SU-DHL-6 (cell line): ENCODE measurements around the gene ECHS1.

Experiments
- H2AFZ ChIP-seq: fragments of 200-600 bp; sonication (generic); 2 replicates; pipeline ENCODE4 v1.6.1; 2014; ENCODE audit warnings: low read depth, mild to moderate bottlenecking, moderate library complexity, mixed read lengths, antibody characterized with exemption, low read length; ENCODE audit not compliant: severe bottlenecking
- H3F3A ChIP-seq: fragments of 200-600 bp; shearing (Covaris generic); 2 replicates; pipeline ENCODE4 v1.6.0; 2016; ENCODE audit warnings: antibody characterized with exemption, mild to moderate bottlenecking; ENCODE audit not compliant: insufficient read depth
- H3K27ac ChIP-seq: fragments of 200-600 bp; sonication (generic); 2 replicates; pipeline ENCODE4 v1.5.1; 2016; ENCODE audit warnings: low read depth, mild to moderate bottlenecking, low read length, moderate library complexity, mixed read lengths
- H3K27me3 ChIP-seq: fragments of 200-600 bp; sonication (generic), shearing (Covaris generic); 2 replicates; pipeline ENCODE4 v1.6.0; 2014; ENCODE audit warnings: mild to moderate bottlenecking, low read length
- H3K36me3 ChIP-seq: fragments of 200-600 bp; sonication (generic); 2 replicates; pipeline ENCODE4 v1.6.1; 2014; ENCODE audit warnings: mild to moderate bottlenecking, low read length, mixed read lengths
- H3K4me2 ChIP-seq: fragments of 300-600, 200-600 bp; shearing (Covaris generic), sonication (generic); 2 replicates; pipeline ENCODE4 v1.6.0; 2014; ENCODE audit warnings: low read length, low read depth, mild to moderate bottlenecking; ENCODE audit not compliant: poor library complexity, severe bottlenecking
- H3K4me3 ChIP-seq: fragments of 200-600 bp; sonication (generic); 2 replicates; pipeline ENCODE4 v1.5.1; 2014; ENCODE audit warnings: antibody characterized with exemption, low read length, mild to moderate bottlenecking, mixed read lengths; ENCODE audit not compliant: insufficient read depth, poor library complexity, severe bottlenecking
- H3K79me2 ChIP-seq: fragments of 200-600 bp; sonication (generic); 2 replicates; pipeline ENCODE4 v1.6.1; 2014; ENCODE audit warnings: mild to moderate bottlenecking, low read length, moderate library complexity; ENCODE audit not compliant: insufficient read depth
- H3K9ac ChIP-seq: fragments of 200-600 bp; sonication (generic); 2 replicates; pipeline ENCODE4 v1.7.0; 2014; ENCODE audit warnings: mild to moderate bottlenecking, low read length
- H3K9me2 ChIP-seq: fragments of 200-600 bp; sonication (generic); replicated peaks from 2 replicates; pipeline ENCODE4 v1.6.1; 2014; ENCODE audit warnings: low read length; ENCODE audit not compliant: insufficient read depth
- H3K9me3 ChIP-seq: fragments of 200-600 bp; sonication (generic); 2 replicates; pipeline ENCODE4 v1.6.1; 2014; ENCODE audit warnings: low read length, mixed read lengths; ENCODE audit not compliant: insufficient read depth
- H4K20me1 ChIP-seq: fragments of 200-600 bp; sonication (generic); 2 replicates; pipeline ENCODE4 v1.6.1; 2014; ENCODE audit warnings: low read depth, mild to moderate bottlenecking, antibody characterized with exemption, low read length, moderate library complexity, mixed read lengths
- TF ChIP-seq, protein P1 (sequence below): fragments of 200-600 bp; sonication (generic); IDR thresholded peaks from one replicate; pipeline ENCODE4 v1.5.1; 2017; ENCODE audit warnings: antibody characterized with exemption, mild to moderate bottlenecking, low read length, moderate library complexity; ENCODE audit not compliant: insufficient read depth, poor library complexity, severe bottlenecking

Gene ECHS1

DNA sequence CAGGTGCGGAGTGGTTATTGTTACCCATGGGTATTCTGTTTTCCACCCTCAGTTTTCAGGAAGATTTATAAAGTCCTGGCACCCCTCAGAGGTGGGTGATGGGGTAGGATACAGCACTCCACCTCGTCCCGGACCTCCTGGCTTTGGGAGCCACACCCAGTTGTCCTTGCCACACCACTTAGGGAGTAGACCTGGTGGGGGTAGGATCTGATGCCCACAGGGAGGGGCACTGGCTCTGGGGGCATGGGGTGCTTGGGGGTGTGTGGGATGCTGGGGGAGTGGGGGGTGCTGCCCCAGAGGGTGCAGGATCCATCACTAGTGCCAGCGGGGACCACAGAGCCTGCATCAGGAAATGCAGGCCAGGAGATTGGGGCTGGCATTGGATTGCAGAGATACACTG lies 60.0 kb downstream of the ECHS1 start:
- peaks cover under 1% of the 10 kb centered on the region; the same call in 1 of the 2 replicates for H3F3A ChIP-seq
- TF ChIP-seq, protein P1, sequence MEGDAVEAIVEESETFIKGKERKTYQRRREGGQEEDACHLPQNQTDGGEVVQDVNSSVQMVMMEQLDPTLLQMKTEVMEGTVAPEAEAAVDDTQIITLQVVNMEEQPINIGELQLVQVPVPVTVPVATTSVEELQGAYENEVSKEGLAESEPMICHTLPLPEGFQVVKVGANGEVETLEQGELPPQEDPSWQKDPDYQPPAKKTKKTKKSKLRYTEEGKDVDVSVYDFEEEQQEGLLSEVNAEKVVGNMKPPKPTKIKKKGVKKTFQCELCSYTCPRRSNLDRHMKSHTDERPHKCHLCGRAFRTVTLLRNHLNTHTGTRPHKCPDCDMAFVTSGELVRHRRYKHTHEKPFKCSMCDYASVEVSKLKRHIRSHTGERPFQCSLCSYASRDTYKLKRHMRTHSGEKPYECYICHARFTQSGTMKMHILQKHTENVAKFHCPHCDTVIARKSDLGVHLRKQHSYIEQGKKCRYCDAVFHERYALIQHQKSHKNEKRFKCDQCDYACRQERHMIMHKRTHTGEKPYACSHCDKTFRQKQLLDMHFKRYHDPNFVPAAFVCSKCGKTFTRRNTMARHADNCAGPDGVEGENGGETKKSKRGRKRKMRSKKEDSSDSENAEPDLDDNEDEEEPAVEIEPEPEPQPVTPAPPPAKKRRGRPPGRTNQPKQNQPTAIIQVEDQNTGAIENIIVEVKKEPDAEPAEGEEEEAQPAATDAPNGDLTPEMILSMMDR: no peak
- H3K79me2 ChIP-seq: peaks cover 3% of the 10 kb centered on the region; the same call in 1 of the 2 replicates
- no peaks in the 10 kb centered on the region for H4K20me1 ChIP-seq
- H3K36me3 ChIP-seq: peaks cover 4% of the 10 kb centered on the region; the same call in 1 of the 2 replicates
- no peaks in the 10 kb centered on the region for H3K27me3 ChIP-seq
- H3K27ac ChIP-seq: no peak overlapping the region
- no peaks in the 10 kb centered on the region for H3K9me2 ChIP-seq
- H3K9ac ChIP-seq: no peak overlapping the region
- no peak overlapping the region for H3K4me3 ChIP-seq
- H2AFZ ChIP-seq: no peak overlapping the region
- no peaks in the 10 kb centered on the region for H3K9me3 ChIP-seq
- no peak overlapping the region for H3K4me2 ChIP-seq

DNA sequence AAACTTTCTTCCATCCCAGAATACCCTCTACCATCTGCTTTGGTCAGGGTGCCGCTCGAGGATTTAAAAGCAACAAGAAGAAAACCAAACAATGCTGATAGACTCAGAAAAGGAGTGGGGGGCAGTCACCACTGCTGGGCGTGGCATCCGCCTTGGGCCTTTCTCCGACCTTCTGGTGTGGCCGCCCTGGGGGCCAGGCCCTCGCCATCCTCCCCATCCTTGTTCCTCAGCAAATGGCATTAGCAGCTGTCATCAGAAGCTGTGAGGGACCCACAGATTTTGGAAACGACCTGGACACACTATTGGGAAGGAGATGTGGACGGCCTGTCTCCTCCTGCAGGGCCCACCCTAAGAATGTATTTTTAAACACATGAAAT lies 60.4 kb downstream of the ECHS1 start:
- Histone ChIP-seq H3K9me3 (no peaks in the 10 kb centered on the region), H3K27me3 (no peaks in the 10 kb centered on the region), H3K9ac (no peak overlapping the region), H3K9me2 (no peaks in the 10 kb centered on the region), H3K4me3 (no peak overlapping the region), H3K79me2 (peaks cover 8% of the 10 kb centered on the region; the same call in 1 of the 2 replicates), H4K20me1 (no peaks in the 10 kb centered on the region), H3K27ac (no peak overlapping the region), H2AFZ (no peak overlapping the region), H3K36me3 (peaks cover 4% of the 10 kb centered on the region; the same call in 1 of the 2 replicates), H3K4me2 (no peak overlapping the region), H3F3A (peaks cover 5% of the 10 kb centered on the region; the same call in 1 of the 2 replicates)
- TF ChIP-seq, protein P1: no peak
